WERI-Rb-1 (cell line): ENCODE results near the gene C20orf141.

Experiments
- DNase-seq: peaks from one replicate; pipeline ENCODE4 v3.0.0-alpha.2; 2020
- H3K27ac ChIP-seq: fragments of 250-450 bp; sonication (Bioruptor Pico); 2 replicates; pipeline ENCODE4 v1.5.1; 2020; ENCODE audit warnings: mild to moderate bottlenecking, moderate library complexity
- H3K27me3 ChIP-seq: fragments of 250-450 bp; sonication (Bioruptor Pico); 2 replicates; pipeline ENCODE4 v1.5.1; 2021; ENCODE audit warnings: mild to moderate bottlenecking, low read depth, moderate library complexity; ENCODE audit not compliant: insufficient read depth, severe bottlenecking
- H3K36me3 ChIP-seq: fragments of 250-450 bp; sonication (Bioruptor Pico); 2 replicates; pipeline ENCODE4 v1.5.1; 2020; ENCODE audit warnings: mild to moderate bottlenecking, moderate library complexity
- H3K4me3 ChIP-seq: 2 replicates; pipeline ENCODE4 v1.5.1; 2011; ENCODE audit warnings: low read depth, mild to moderate bottlenecking, control low read depth, low read length
- H3K9me3 ChIP-seq: fragments of 250-450 bp; sonication (Bioruptor Pico); 2 replicates; pipeline ENCODE4 v1.5.1; 2021; ENCODE audit warnings: mild to moderate bottlenecking, moderate library complexity; ENCODE audit not compliant: severe bottlenecking
- TF ChIP-seq, protein P1 (sequence below): IDR thresholded peaks from 2 replicates; pipeline ENCODE4 v1.5.1; 2011; ENCODE audit warnings: low read depth, mild to moderate bottlenecking, control low read depth, inconsistent platforms, low read length

Gene C20orf141

DNA sequence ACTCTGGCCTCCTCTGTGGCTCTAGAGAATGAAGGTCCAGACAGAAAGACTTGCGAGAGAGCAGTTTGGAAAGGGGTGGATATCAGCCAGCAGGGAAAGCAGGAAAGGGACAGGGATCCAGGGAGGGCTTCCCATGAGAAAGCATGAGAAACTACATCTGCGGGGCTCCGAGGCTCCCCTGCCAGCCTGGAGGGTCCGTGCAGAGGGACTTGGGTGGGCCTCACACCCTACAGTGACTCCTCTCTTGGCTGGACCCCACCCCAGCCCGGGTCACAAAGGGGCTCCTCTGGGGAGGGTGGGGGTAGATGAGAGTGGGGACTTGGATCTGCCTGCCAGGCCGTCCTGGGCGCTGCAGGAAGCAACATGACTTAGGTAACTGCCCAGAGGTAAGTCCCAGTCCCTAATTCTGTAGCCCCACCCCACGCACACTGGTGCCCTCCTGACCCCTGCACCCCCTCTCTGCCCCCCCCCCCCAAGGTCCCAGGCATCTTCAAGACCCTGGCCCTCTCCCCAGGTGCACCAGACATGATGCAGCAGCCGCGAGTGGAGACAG lies 1.3 kb downstream of the C20orf141 start, which contains the start of gene TMEM239:
Gene TMEM239, plus strand, starts transcription at position 335 of the 553 bp plus-strand sequence. Its CDS starts 191 bp downstream, at position 526.
- TF ChIP-seq, protein P1, sequence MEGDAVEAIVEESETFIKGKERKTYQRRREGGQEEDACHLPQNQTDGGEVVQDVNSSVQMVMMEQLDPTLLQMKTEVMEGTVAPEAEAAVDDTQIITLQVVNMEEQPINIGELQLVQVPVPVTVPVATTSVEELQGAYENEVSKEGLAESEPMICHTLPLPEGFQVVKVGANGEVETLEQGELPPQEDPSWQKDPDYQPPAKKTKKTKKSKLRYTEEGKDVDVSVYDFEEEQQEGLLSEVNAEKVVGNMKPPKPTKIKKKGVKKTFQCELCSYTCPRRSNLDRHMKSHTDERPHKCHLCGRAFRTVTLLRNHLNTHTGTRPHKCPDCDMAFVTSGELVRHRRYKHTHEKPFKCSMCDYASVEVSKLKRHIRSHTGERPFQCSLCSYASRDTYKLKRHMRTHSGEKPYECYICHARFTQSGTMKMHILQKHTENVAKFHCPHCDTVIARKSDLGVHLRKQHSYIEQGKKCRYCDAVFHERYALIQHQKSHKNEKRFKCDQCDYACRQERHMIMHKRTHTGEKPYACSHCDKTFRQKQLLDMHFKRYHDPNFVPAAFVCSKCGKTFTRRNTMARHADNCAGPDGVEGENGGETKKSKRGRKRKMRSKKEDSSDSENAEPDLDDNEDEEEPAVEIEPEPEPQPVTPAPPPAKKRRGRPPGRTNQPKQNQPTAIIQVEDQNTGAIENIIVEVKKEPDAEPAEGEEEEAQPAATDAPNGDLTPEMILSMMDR, result no peak
- Histone ChIP-seq H3K4me3 (0 out of 2 replicates have a peak within 1 kb of the TSS, but pooled peaks have one; percentile 4), H3K9me3 (peaks cover 10% of the 10 kb centered on the region), H3K27me3 (no peaks in the 10 kb centered on the region), H3K36me3 (no peaks in the 10 kb centered on the region), H3K27ac (peak within 1 kb of the TSS; percentile 74)
- no peak for DNase-seq

DNA sequence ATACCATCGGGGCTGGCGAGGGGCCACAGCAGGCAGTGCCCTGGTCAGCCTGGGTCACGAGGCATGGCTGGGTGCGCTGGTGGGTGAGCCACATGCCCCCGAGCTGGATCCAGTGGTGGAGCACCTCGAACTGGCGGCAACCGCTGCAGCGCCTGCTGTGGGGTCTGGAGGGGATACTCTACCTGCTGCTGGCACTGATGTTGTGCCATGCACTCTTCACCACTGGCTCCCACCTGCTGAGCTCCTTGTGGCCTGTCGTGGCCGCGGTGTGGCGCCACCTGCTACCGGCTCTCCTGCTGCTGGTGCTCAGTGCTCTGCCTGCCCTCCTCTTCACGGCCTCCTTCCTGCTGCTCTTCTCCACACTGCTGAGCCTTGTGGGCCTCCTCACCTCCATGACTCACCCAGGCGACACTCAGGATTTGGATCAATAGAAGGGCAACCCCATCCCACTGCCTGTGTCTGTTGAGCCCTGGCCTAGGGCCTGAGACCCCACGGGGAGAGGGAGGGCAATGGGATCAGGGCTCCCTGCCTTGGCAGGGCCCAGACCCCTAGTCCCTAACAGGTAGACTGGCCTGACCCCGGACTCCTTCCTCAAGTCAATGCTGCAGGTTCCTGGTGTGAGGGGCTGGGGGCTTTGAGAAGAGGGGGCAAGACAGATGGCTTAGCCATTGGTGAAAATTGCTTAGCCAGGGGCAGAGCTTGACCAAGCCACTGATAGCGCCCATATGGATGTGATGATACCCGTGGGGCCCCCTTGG lies 2.0 kb downstream of the C20orf141 start:
- H3K9me3 ChIP-seq, result peaks cover 7% of the 10 kb centered on the region
- no peak overlapping the region for H3K4me3 ChIP-seq
- TF ChIP-seq, protein P1, result no peak
- H3K27ac ChIP-seq, result no peak overlapping the region
- no peaks in the 10 kb centered on the region for H3K36me3 ChIP-seq
- DNase-seq, result no peak
- no peaks in the 10 kb centered on the region for H3K27me3 ChIP-seq

DNA sequence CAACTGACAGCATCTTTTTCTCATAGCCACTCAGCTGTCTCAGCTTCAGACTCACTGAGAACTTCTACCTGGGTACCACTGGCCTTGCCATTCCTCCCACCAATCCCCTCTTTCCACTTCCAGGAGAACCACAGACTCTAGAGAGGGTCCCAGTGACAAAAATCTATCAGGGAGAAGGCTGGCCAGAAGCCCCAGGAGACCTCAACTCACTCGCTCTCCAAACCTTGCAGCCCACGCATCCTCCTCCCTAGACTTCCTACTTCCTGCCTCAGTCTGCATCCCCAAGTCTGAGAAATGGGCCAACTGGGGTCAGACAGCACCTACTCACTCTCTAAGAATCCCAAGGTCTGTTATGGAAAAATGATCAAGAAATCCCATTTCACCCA lies 2.5 kb downstream of the C20orf141 start:
- Histone ChIP-seq H3K9me3 (peaks cover 4% of the 10 kb centered on the region), H3K27ac (no peak overlapping the region), H3K36me3 (no peaks in the 10 kb centered on the region), H3K4me3 (no peak overlapping the region), H3K27me3 (no peaks in the 10 kb centered on the region)
- TF ChIP-seq, protein P1, result no peak
- DNase-seq, result no peak

DNA sequence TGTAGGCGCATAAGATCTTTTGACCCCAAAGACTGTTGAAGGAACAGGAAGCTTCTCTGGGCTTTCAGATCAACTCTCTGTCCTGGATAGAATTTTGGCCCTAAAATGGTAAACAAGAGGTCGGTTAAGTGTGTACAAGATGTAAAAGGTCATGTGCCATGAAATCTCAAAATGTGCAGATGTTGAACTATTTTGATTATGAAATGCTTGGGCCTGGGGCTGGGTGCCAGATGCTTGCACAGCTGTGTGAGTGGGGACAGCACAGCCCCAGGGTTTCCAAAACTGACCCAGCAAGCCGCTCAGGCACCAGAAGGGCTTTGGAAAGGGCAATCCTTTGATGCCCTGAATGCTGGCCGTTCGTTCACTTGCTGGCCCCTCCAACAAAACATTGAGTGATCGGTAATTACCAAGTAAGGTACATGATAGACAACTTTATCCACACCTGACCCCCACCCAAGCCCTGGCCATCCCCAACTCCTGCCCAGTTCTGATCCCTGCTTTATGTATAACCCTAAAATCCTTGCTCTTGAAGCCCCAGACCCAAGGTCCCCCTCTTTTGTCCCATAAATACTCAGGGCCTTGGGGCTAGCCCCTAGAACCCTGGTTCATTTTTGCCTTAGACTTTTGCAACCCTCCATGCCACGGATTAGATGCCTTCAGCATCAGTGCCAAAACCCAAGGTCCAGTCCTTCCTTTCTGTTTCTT lies 3.3 kb downstream of the C20orf141 start:
- Histone ChIP-seq H3K4me3 (no peak overlapping the region), H3K27me3 (no peaks in the 10 kb centered on the region), H3K27ac (no peak overlapping the region), H3K9me3 (no peaks in the 10 kb centered on the region), H3K36me3 (no peaks in the 10 kb centered on the region)
- TF ChIP-seq, protein P1, result no peak
- no peak for DNase-seq

DNA sequence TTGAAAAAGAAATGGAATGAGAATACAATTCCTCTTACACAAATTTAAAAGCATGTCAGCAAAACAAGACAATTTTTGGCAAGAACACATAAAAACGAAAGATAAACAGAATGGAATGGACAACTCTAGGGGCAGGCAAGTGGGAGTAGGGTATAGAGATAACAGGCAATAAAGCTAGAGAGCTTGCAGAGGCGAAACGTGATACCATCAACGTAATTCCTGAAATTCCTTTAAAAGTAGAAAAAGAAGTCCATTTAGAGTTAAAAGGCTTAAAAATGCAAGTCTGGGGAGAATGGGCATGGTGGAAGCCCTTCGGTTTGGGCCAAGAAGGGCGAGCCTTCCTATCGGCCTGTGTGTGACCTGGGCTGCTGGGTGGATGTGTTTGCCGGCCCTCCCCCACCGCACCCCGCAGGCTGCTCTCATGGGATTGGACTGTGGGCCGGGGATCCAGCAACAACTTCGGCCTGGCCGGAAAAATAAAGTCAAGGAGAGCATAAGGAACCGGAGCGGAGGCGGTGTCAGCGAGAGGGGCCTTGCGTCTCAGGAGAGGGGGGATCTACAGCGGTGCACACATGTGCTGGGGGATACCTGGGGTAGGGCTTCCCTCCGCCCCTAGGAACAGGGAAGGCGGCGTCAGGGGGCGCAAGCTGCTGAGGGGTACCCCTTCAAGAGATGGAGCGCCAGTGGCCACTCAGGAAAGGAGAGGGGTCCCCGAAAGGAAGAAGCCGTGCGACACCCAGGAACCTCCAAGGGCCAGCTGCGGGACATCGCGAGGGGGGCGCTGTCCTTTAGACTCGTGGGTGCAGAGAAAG lies 5.5 kb downstream of the C20orf141 start:
- Histone ChIP-seq H3K36me3 (no peaks in the 10 kb centered on the region), H3K9me3 (no peaks in the 10 kb centered on the region), H3K27me3 (no peaks in the 10 kb centered on the region), H3K27ac (no peak overlapping the region), H3K4me3 (no peak overlapping the region)
- DNase-seq, result no peak
- TF ChIP-seq, protein P1, result no peak
